GM18526 (cell line): Measurements from ENCODE around the gene SSBP3.

Source experiments
- POLR2A ChIP-seq: IDR thresholded peaks from 3 replicates; pipeline ENCODE4 v1.6.1; 2011; ENCODE audit not compliant: insufficient read length; ENCODE audit errors: extremely low read depth

SSBP3 gene

DNA sequence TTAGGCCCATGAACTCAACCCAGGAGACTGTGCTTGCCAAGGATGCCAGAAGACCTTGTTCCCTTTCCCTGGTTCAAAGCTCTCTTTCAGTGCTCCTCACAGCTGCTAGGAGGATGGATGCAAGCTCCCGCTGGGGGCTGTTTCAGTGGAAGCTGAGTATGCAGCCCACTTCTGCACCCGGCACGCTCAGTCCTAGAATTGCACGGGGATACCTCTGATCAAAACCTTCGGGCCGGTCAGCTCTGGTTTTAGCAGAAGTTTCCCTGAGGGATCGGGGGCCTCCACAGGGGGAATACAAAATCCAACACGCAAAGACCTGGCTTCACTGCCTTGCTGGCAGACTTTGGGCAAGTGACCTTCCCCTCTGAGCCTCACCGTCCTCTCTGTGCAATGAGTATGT, 4.2 kb upstream of the SSBP3 start:
- TF ChIP-seq POLR2A: no peak

DNA sequence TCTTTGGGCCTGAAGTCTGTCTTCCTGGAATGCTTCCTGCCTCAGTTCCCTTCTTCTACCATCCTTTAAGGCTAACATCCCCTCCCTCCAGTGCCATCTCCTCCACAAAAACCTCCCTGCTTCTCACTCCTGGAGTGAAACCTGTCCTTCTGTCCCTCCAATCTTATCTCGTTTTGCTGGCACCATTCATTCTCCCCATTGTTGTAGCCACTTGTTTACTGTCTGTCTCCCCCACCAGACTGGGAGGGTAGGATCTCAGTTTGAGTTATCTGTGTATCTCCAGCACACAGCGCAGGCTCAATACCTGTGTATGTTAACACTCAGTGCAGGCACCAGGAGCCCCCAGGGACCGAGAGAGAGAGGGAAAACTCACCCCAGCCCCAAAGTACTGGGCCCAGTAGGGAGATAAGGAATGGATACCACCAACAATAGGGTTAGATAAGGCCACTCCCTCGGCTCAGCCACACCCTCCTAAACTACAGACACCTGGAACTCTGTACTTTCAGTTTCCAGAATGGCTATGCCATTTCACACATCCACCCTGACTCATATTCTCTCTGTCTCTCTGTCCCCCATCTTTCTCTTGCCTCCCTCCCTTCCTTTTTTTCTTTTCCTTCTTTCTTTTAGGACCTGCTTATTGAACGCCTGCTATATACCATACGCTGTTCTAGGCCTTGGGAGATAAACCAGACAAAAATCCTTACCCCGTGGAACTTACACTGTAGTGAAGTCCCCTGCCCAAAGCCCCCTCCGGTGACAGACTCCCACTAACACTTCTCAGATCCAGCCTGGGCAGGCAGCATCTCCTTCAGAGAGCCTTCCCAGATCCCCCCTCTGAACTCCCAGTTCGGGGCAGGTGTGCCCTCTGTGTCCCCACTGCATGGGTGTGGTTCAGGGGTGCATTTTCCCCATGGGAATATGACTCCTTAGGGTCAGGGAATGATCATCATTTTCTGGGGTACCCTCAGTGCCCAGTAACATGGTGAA, 3.3 kb upstream of the SSBP3 start:
- no peak for TF ChIP-seq POLR2A

DNA sequence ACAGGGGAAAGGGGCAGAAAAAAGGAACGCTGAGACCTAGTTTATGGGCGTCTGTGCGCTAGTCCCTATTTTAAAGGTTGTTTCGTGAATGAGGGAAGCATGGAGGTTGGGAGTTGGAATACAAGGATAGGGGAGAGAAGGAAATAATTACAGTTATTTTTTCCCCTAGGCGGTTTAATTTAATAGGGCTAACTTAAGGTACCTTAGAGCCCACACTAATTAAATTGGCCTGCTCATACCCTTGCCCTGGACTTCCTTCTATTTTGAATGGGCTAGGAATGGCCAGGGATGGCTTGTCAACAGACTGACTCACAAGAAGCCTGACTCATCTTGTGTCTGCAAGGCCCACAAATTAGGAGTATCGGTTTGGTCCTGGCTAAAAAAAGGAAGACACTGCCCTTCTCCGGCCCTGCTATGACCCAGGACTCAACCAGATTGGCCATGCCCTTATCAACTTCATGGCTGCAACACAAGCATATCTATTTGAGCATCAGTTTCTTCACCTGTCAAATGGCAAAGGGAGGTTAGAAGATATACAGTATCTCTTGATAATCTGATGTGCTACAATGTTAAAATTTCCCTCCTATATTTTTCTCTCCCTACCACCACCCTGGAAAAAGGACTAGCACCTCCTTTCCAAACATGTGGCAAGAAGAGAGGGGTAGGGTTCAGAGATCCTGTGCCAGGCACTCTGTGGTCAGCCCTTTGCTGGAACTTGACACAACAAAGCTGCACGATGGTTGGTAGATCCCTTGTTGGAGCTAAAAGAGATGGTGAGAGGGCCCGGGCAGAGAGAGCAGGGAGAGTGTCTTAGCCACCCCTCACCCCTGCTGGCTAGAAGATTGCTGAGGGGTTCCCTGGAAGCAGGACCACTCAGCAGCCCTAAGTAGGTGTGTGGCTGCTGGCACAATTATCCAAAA, 2.2 kb upstream of the SSBP3 start:
- no peak for TF ChIP-seq POLR2A

DNA sequence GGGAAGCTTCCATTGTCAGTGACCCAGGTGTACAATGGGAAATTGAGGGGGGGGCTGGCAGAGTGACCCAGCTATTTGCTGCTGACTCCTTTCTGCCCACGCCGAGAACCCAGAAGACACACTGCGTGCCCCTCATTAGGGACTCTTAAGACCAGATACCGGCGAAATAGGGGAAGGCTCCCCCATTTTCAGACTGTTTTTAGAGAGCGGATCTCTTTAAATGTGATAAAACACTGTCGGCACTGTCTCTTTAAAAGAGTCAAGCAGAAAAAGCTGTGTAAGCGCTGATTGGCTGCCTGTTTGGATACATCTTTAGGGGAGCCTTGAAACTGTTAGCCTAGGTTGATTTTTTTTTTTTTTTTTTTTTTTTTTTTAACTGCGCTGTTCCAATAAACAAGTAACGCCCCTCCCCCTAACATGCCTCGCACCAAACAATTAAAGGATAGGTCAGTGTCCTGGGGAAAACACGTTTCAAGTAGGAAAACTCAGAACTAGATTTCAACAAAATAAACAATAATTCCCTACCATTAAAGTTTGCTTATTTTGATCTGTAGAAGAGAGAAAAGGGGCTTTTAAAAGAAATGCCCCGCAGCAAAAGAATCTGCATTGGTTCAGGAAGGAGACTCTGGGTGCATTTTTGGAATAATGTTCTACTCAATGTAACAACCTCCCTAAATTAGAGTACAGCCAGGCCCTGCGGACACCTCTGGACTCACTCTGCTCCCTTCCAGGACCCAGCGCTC, 1.4 kb upstream of the SSBP3 start:
- no peak for TF ChIP-seq POLR2A

DNA sequence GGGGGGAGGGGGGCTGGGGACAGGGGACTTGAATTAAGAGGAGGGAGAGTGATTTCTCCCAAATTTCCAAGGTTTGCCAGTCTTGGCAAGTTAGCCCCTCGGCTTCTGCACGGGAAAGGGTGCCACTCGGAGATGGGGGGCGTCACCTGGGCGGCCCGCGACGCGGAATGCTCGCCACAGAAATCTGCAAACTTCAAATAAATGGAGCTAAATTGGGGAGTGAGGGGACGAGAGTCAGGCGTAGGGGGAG, 885 bp upstream of the SSBP3 start:
- no peak for TF ChIP-seq POLR2A

DNA sequence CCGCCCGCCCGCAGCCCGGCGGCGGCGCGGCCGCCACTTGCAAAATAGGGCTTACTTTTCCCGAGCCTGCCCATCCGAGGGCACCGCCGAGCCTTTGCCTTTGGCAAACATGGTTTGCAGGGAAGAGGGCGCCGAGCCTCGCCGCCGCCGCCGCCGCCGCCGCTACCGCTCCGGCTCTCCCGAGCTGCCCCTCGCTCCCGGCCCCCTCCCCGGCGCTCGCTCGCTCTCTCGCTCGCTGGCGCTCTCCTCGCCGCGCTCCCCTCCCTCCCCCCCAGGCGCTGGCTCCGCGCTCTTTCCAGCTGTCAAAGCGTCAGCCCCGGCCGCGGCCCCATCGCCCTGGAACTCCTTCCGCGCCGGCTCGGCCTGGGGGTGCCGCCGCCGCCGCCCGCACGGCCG, 298 bp downstream of the SSBP3 start:
- no peak for TF ChIP-seq POLR2A

DNA sequence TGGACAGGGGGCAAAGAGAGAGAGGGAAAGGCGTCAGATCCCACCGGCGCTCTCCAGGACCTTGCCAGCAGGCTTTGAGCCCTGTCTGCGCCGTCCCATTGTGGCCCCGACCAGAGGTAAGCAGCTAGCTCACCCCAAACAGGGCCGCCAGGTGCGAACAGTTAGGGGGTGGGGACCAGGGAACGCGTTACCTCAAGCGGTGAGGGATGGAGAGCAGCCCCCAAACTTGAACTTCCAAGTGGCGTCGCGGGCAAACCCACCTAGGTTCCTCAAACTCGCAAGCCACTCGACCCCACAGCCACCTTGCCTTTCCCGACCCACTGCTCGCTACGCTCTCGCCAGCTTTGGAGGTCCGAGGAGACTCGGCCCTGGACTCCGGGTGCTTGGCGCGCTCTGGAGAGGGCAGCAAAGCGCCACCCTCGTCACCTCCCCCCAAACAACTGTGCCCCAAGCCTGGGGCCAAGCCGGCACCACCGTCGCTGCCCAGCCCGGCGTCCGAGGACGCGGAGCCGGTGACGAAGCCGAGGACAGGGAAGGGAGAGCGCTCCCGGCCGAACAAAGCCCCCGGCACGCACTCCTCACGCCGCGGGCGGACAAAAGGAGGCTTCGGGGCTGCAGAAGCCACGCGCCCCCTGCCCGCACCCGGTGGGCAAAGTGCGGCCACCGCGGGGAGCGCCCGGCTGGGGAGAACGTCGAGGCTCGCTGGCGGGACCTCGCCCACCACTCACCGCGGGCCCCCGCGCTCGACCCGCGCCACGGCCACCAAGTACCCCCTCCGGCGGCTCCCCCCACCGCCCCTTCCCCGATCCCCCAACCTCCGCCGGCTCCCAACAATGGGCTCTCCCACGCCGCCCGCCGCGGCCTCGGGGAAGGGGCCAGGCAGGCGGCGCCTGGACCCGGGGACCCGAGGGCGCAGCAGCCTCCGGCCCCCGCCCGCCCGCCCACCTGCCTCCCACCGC, 976 bp downstream of the SSBP3 start:
- no peak for TF ChIP-seq POLR2A

DNA sequence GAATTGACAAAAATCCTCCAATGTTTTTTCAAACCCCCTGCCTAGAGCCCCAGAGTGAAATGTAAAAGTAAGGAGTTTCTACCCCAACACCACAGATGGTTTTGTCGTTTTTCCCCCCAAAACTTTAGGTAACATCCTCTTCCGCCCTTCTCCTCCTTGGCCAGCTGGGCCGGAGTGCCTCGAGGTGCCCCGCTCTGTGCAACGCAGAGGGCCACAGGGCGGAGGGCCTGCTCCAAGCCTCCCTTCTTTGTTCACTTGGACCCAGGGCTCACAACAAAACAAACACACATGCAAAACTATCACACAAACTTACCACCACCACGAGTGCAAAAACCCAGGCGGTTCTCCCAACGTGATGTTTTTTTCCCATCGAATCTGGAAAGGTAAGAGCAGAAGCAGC, 1.9 kb downstream of the SSBP3 start:
- TF ChIP-seq POLR2A: no peak

DNA sequence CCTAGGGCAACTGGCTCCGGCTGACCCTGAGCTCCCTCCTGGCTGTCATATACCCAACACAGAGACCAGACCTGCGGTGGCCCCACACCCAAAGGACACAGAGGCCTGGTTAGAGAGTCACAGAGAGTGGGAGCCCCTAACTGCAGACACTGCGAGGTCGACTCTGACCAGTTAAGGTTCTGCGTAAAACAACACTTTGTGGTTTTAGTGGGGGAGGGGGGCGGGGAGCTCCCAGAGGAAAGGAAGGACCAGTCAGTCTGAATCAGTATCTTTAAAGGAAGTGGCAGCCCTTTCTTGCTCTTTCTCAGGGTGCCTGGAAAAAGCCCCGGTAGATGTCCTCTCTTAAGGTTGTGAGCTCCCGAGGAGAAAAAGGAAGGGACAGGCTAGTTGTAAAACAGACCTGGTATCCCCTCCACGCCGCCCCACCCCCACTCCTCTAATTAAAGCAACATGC, 2.4 kb downstream of the SSBP3 start:
- TF ChIP-seq POLR2A: no peak

DNA sequence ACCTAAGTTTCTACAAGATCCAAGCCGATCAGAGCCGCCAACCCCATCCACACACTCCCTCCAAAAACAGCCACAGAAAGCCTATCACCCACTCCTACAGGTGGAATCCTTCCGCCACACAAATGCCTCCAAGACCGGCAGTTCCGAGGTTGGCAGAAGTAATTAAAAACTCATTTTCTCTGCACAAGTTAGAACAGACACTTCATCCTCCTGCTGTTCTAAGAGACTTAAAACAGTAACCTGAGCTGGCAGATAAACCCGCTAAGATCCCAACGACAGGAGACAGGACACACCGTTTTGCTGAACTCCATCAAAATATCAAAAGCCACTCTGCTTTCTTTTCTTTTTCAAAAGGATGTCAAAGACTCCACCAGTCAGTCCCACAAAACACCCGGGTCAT, 2.8 kb downstream of the SSBP3 start:
- no peak for TF ChIP-seq POLR2A

DNA sequence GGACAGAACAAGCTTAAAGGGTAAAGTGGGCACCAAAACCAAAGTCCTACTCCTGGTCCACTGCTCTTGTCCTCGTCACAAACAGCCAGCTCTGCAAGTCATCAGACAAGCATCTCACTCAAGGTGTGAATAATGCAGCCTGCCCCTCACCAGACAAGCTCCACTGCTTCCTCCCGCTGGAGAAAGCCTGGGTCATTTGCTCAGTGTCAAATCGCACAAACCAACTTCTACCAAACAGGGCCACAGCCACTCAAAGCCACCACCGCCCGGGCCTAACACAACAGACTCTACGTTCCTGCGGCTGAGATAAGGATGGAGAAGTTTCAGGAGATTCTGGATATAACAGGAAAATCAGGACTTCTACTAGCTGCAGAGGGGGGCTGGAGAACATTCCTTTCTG, 3.3 kb downstream of the SSBP3 start:
- TF ChIP-seq POLR2A: no peak

DNA sequence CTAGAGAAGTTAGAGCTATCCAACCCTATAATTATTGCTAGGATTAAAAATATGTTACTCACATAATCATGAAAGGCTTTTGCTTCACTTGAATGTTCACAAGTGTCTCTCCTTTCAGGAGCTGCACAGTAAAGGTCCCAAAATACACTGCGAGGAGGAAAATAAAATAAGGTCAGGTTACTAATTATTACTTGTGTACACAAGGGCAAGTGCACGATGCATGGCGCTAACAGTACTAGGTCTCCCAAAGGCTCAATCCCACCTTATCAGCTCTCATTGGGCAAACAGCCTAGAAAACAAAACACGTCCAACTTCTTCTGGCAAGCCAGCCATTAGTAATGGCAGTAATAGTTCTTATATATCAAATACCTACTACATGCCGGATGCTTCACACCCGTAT, 4.4 kb downstream of the SSBP3 start:
- TF ChIP-seq POLR2A: no peak

DNA sequence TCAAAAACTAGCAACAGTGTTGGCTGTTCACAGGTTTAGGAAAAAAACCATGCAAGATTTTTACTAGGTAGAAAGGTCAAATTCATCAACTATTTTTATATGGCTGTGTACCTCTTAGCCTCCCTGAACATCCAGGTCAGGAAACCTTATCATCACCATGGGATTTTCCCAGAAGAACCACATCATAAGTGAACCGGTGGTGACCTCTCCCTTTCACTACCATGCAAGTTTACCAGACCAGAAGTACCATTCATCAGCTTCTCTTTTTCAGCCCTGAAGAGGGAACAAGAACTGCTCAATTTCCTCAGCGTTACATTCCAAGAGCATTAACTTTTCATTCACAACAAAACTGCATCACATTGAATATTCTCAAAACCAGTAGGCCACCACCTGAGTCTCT, 5.9 kb downstream of the SSBP3 start:
- no peak for TF ChIP-seq POLR2A

DNA sequence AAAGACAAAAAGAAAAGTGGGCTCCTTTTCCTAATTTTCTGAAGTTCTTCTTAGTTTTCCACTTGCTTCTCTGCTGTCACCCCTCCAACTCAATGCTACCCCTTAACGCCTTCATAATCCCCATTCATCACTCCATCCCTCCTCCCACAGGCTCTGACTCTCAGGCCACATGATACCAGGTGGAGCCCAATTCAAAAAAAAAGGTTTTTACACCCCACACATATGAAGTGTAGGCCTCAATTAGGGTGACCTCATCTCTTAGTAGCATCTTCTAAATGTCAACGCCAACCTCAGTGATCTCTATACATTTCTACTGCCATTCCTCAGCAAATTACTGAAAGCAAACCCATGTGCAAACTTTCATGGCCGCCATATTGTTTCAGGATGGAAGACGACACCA, 6.4 kb downstream of the SSBP3 start:
- TF ChIP-seq POLR2A: no peak
